Stimulated activated CD4-positive, alpha-beta T cell treated with anti-CD3 and anti-CD28 coated beads, Interleukin-1b, Interleukin-23, amount 100 ng/mL, for 24 hours (primary cell): ENCODE data around the gene ITGAE.
"Not testable (repeated sequence)": the region's sequence is repeated elsewhere in the genome, so short reads cannot be mapped to it uniquely, and the experiment has no call there.

Experiments used
- DNase-seq, 4 experiments: peaks; one replicate each; pipeline ENCODE4 v3.0.0-alpha.2; 2020; ENCODE audit warnings: low read depth in 4 of 4, low spot score in 1 of 4

ITGAE gene

DNA sequence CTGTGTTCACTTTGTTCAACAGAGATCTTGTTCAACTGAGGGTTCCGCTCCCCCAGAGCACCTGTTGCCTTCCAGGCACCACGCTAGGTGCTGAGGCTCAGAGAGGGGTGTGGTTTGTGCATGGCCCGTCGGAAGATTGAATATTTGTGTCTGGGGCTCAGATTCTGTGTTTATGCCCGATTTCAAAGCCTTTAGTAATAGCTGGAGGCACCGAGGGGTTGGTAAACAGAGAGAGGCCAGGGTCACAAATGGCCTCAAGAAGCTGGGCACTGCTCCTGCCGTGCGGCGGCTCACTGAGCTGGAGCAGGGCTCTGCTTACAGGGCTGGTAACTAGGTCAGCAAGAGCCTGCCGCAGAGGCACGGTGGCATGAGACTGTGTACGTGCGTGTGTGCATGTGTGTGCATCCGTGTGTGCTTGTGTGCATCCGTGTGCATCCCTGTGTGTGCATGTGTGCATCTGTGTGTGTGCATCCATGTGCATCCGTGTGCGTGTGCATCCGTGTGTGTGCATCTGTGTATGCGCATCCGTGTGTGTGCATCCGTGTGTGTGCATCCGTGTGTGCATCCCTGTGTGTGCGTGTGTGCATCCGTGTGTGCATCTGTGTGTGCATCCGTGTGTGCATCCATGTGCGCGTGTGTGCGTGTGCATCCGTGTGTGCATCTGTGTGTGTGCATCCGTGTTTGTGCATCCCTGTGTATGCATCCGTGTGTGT lies 5.4 kb downstream of the ITGAE start:
- DNase-seq = no peak

DNA sequence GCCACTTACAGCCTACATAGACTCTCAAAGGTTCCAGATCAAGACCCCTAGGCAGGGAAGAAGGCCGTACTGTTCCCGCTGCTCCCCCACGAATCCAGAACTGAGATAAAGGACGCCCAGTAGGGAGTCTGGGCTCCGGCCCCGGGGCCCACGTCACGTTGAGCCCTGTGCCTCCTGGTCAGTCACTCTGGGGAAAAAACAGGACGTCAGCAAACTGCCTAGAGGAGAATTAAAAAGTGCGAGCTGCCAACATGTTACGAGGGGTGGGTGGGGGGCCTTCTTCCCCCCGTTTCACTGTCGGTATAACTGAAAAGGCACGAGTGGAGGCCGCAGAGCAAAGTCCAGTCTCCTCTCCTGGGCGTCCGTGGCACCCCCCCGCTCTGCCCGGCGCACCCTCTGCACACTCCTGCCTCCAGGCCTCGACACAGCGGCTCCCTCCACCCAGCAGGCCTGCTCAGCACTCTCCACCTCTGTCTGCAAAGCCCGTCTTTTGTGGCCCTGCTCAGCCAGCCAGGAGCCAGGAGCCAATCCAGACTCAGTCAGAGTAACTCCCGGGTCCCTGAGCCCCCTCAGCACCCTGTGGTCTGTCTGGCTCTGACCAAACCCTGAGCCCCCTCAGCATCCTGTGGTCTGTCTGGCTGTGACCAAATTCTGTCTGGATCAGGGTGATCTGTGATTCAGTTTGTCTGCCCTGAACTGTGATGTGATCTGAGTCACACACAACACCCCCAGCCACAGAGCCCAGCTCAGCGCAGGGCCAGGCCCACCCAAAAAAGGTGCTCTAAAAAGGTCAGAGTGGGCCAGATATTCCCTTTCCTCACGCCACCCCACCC lies 6.2 kb downstream of the ITGAE start:
- no peak for DNase-seq

DNA sequence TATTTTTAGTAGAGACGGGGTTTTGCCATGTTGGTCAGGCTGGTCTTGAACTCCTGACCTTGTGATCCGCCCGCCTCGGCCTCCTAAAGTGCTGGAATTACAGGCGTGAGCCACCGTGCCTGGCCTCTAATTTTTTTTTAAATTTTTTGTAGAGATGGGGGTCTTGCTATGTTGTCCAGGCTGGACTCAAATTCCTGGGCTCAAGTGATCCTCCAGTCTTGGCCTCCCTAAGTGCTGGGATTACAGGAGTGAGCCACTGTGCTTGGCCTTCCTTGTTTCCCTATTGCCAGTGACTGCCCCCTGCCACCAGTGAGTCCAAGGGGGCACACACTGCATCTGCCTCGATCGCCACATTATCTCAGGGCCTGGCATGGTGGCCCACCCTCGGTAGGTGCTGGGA lies 6.8 kb downstream of the ITGAE start:
- DNase-seq = not testable (repeated sequence)

DNA sequence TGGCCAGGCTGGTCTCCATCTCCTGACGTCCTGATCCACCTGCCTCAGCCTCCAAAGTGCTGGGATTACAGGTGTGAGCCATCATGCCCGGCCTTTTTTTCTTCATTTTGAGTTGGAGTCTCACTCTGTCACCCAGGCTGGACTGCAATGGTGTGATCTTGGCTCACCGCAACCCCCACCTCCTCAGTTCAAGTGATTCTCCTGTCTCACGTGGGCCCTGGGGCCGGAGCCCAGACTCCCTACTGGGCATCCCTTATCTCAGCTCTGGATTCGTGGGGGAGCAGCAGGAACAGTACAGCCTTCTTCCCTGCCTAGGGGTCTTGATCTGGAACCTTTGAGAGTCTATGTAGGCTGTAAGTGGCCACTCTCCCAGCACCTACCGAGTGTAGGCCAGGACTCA lies 7.7 kb downstream of the ITGAE start:
- not testable (repeated sequence) for DNase-seq

DNA sequence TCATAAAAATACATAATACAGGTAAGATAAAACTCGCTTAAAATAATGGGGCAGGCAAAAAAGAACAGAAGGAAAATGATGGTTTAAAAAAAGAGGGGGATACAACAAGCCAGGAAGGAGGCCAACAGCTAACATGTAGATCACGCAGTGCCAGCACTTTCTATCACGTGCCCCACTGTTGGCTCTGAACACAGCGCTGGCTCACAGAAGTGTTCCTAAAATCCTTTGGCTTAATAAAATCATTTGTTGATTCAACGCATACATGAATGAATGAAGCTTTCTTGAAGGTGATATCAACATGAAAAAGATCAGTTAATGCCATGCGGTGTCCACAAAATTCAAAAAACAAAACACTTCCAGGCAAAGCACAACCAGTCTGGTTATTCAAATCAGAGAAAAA lies 8.5 kb downstream of the ITGAE start:
- DNase-seq = no peak

DNA sequence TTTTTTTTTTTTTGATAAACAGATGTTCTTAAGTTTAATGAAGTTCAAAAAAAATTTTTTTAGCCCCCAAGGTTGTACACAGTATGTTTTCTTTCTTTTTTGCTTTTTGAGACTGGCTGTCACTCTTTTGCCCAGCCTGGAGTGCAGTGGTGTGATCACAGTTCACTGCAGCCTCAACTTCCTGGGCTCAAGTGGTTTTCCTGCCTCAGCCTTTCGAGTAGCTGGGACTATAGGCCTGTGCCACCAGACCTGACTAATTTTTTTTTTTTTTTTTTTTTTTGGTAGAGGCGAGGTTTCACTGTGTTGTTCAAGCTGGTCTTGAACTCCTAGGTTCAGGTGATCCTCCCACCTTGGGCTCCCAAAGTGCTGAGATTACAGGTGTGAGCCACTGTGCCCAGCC lies 12.8 kb downstream of the ITGAE start:
- DNase-seq = no peak

DNA sequence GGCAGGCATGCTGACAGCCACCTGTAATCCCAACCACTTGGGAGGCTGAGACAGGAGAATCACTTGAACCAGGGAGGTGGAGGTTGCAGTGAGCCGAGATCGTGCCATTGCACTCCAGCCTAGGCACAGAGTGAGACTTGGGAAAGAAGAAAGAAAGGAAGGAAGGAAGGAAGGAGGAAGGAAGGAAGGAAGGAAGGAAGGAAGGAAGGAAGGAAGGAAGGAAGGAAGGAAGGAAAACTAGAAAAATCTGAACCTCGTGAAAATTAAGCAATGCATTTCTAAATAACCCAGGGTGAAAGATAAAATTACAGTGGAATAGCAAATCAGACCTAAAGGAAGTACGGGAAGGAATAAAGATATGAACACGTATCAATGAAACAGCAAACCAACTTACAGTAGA lies 15.7 kb downstream of the ITGAE start:
- DNase-seq = not testable (repeated sequence)

DNA sequence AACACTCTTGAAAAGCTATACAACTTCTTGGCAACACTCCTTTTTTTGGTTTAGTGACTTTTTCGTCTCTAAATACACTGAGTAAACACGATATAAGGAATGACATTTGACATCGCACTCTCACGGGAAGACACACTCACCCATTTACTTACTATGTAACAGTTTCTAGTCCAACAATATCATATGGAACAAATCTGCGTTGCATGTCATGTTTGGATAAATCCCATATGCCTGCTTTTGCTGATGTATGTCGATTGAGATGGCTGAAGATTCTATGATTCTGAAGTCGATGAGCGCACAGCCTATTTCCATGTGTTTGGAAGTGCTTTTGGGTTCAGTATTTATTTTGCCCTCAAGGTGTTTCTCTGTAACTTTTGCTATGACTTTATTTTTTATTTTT lies 18.2 kb downstream of the ITGAE start:
- no peak for DNase-seq

DNA sequence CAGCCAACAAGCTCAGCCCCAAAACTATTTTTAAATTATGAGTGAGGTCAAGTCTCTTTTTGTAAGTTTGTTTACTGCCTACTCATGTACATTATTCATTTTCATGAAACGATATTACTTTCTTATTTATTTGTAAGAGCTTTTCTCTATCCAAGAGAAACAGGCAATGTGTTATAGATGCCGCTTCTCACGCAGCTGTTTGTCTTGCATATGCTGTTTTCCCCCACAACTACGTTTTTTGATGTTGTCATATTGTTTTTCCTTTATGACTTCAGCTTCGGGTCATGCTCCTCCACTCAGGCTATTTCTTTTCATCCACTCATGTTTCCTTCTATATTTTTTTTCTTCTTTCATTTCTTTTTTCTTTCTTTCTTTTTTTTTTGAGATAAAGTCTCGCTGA lies 20.0 kb downstream of the ITGAE start:
- DNase-seq = no peak

DNA sequence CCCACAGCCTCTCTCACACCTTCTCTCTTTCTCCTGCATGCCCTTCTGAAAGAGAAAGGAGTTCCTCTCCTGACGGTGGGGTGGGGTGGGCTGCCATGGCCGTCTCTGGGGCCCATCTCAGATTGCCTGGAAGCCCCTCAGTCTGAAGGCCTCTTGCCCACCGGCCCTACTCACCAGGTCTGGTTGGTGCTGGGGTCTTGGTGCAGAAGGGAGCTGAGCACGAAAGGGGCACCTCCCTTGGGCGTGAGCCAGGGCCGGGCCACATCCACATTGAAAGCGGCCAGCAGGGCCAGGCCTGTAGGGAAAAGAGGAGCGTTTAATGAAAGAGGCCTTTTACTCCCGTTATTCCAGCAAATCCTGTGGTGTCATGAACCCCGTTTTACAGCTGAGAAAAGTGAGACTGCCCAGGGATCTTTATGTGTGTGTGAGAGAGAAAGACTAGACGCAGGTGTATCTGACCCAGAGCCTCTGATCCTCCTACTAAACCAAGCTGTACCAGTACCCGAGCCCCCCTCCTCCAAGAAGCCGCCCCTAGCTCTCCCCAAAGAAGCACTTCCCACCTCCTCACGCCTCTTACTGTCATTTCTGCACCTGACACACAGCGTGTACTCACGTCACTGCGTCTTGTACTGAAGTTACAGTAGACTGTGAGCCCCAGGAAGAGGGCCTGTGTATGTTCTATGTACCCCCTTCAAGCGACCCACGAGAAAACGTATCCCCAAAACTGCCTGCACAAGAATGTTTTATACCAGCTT lies 23.4 kb downstream of the ITGAE start:
- no peak for DNase-seq

DNA sequence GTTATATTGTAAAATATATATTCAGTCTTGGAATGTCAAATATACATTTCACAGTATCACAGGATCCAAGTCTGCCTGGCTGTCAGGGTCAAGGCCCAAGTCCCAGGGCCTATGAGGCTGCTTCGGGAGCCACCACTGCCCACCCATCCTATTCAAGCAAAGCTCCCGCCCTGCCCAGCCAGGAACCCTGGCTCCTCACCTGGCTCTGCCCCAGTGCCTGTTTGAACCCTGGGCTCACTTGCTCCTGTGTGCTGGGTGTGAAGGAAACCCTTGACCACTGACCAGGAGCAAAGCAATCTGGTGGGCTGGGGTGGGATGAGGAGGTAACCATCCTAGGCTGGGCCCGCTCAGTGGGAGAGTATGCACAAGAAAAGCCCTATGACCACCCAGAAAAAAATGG lies 27.0 kb downstream of the ITGAE start:
- DNase-seq = no peak

DNA sequence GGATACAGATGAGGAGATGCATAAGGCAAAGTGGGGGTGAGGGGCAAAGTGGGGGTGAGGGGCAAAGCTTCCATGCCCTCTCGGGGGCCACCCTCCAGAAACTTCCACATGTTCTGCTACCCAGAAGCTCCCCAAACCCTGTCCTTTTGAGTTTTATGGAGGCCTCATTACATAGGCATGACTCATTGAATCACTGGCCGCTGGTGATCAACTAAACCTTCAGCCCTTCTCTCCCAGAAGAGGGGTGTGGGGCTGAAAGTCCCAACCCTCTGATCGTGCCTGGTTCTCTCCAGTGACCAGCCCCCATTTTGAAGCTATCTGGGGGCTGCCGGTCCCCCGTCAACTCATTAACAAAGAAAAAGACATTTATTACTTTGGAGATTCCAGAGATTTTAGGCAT lies 27.5 kb downstream of the ITGAE start:
- DNase-seq = no peak

DNA sequence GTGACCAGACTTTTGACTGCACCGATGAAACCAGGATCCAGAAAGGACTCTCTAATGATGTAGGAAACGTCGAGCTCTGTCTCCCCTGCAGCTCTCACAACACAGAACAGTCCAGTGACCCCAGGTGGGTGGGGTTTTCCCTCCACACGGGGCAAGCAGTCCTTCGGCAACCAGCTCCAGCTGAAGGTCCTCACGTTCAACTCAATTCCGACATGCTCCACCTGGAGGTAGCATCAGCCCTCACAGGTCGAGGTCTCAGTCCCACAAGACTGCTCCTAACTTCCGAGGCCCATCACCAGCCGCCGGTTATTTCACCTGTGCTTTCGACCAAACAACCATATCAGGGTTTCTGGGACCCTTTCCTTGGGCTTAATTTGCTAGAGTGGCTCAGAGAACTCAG lies 28.2 kb downstream of the ITGAE start:
- no peak for DNase-seq

DNA sequence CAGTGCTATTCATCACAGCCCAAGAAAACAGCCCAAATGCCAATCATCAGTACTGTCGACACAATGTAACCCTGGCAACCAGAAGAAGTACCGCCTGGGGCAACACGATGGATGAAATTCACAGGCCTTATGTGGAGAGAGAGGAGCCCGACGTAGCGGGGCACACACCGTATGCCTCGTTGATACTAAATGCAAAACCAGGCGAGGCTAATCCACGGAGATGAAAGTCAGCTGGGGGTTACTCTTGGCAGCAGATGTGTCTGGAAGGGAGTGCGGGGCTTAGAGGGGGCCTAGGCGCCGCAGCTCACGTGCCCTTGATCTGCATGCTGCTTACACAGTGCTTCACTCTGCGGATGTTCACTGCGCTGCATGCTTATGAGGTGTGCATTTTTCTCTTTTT lies 29.8 kb downstream of the ITGAE start:
- DNase-seq = no peak

DNA sequence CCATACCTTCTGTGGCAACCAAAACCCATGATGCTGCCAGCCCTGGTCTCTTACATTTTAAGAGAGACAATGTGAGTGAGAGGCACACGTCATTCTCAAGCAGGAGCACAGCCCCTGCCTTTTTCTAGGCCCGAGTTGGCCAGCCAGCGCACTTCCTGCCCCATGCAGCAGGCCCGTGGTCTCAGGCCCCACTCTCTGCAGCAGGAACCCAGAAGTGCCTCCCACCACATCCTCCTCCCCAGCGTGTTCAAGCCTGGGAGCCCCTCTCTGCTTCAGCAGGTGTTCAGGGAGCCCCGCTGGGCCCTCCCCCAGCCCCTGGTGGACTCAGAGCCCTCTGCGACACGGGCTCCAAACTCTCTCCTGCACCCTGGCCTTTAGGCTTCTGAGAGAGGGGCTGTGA lies 30.5 kb downstream of the ITGAE start:
- DNase-seq = no peak

DNA sequence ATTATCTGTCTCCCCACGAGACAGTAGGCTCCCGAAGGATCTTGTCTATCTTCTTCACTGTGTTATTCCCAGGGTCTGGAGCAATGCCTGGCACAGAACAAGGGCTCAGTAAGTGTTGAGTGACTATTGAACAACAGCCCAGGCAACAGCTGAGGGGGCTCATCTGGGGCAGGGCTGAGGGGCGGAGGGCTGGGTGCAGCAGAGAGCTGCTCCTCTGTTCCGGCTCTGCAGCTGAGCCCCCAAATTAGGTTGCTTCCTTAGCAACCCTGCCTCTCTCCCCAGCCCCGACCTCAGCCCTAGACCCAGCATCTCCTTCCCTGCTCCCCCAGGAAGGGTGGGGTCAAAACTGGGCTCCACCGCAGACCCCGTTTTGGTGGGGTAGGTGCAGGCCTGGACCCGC lies 32.2 kb downstream of the ITGAE start:
- DNase-seq = no peak

DNA sequence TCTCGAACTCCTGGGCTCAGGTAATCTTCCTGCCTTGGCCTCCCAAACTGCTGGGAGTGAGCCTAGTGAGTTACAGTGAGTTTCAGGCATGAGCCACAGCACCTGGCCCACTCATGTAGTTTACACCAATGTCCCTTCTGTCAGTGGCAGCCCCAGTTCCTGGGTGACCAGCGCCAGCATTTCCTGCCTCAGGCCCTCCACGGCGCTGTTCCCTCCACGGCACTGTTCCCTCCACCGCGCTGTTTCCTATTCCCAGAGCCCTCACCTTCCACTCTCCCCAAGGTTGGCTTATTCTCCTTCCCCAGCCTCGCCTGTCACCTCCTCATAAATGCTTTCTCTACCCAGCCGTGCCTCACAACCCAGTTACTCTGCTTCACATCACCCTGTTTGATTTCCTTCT lies 32.6 kb downstream of the ITGAE start:
- no peak for DNase-seq

DNA sequence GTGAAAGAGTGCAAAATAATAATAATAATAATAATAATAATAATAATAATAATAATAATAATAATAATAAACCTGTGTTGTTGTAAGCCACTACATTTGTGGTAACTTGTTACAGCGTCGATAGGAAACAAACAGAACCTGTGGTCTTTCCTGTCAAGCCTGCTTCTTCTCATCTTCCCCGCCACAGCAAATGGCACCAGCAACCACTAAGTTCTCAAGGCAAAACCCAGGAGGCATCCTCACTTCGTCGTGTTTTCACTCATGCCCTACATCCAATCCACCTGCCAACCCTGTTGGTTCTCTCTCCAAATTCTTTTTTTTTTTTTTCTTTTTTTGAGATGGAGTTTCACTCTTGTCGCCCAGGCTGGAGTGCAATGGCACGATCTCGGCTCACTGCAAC lies 34.2 kb downstream of the ITGAE start:
- DNase-seq = no peak

DNA sequence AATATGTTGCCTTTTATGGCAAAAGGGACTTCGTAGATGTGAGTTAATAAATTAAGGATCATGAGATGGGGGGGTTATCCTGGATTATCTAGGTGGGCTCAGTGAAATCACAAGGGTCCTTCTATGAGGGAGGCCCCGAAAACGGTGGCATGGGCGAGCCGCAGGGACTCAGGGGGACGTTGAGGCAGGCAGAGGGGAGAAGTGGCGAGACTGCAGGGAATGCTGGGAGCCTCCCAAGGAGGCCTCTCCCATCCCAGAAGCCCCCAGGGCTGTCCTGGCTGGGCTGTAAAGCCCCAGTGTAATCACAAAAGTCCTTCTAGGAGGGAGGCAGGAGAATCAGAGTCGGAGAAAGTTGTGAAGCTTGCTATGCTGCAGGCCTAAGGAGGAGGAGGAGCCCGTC lies 35.0 kb downstream of the ITGAE start:
- no peak for DNase-seq

DNA sequence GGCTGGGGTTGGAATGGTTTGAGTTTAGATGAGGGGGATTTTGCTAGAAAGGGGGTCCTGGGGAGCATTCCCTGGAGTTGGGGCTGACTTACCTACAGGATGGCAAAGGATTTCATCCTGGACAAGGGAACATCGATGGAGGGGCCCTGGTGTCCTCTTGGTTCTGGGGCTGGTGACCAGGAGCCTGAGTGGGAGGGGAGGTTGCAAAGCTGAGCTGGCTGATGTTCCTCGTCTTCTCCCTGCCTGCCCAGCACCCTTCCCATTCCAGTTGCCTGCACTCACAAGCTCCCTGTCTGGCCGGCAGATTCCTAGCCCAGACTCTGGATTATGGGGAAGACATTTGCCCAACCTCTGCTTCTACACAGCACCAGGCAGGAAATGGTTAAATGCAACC lies 37.2 kb downstream of the ITGAE start:
- DNase-seq = no peak

DNA sequence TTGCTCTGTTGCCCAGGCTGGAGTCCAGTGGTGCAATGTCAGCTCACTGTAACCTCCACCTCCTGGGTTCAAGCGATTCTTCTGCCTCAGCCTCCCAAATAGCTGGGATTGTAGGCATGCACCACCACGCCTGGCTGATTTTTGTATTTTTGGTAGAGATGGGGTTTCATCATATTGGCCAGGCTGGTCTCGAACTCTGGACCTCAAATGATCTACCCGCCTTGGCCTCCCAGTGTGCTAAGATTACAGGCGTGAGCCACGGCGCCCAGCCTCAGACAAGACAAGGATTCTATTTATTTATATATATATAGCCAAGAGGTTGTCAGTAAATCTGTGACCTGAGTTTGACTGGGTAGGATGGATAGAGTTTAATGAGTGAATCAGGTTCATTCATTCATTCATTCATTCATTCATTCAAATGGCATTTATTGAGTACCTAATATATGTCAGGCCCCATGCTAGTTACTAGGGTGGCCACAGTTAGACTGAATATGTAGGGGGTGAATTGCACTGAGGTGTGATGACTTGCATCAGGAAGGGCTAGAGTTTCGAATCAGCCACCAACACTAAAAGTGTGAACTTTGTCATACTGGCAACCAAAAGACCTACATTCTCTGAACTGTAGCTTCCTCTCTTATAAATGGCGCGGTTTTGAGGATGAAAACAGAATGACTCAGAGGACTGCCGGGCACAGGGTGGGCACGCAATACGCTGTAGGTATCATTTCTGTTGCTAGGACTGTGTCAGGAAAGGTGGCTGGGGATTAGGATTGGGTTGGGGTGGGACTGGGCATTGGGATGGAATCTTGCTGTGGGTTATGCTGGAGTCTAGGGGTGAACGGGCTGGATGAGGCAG lies 37.8 kb downstream of the ITGAE start:
- no peak for DNase-seq
